NCI-H774 (cell line): Measurements from ENCODE around the gene SCGB1D4.
"Not testable (repeated sequence)": the region's sequence is repeated elsewhere in the genome, so short reads cannot be mapped to it uniquely, and the experiment has no call there.

Source experiments
- DNase-seq: peaks from one replicate; lab custom pipeline; 2025; lab: John Stamatoyannopoulos, UW

SCGB1D4 gene

GRCh38 chr11:62298975-62299374 is at the start of gene SCGB1D4:
TSS of gene SCGB1D4 (minus strand) at chr11:62299075. CDS start at chr11:62299010, 65 bp downstream.
- no peak for DNase-seq

- no peak for DNase-seq
Observed at GRCh38 chr11:62345861-62346260, 47.0 kb upstream of the SCGB1D4 start.

GRCh38 chr11:62344210-62344609 is 45.3 kb upstream of the SCGB1D4 start:
- no peak for DNase-seq

GRCh38 chr11:62343646-62344190 is 44.8 kb upstream of the SCGB1D4 start:
- DNase-seq: not testable (repeated sequence)

GRCh38 chr11:62341588-62341987 is 42.7 kb upstream of the SCGB1D4 start:
- no peak for DNase-seq

- DNase-seq: peak; percentile 8
Observed at GRCh38 chr11:62340269-62340901, 41.5 kb upstream of the SCGB1D4 start.

GRCh38 chr11:62338218-62338617 is 39.3 kb upstream of the SCGB1D4 start:
- no peak for DNase-seq

GRCh38 chr11:62337303-62338181 is 38.7 kb upstream of the SCGB1D4 start, which contains the start of gene ASRGL1:
TSS of gene ASRGL1 (plus strand) at chr11:62337448. CDS start at chr11:62337978, 530 bp downstream.
- peak; percentile 94 for DNase-seq

- not testable (repeated sequence) for DNase-seq
Observed at GRCh38 chr11:62336949-62337302, 38.1 kb upstream of the SCGB1D4 start.

GRCh38 chr11:62333768-62334167 is 34.9 kb upstream of the SCGB1D4 start:
- no peak for DNase-seq

GRCh38 chr11:62331264-62331663 is 32.4 kb upstream of the SCGB1D4 start:
- DNase-seq: not testable (repeated sequence)

GRCh38 chr11:62327541-62327940 is 28.7 kb upstream of the SCGB1D4 start:
- DNase-seq: not testable (repeated sequence)

- not testable (repeated sequence) for DNase-seq
Observed at GRCh38 chr11:62326719-62327118, 27.8 kb upstream of the SCGB1D4 start.

GRCh38 chr11:62325781-62326180 is 26.9 kb upstream of the SCGB1D4 start:
- DNase-seq: not testable (repeated sequence)

GRCh38 chr11:62324731-62325556 is 26.1 kb upstream of the SCGB1D4 start:
- DNase-seq: no peak

- no peak for DNase-seq
Observed at GRCh38 chr11:62322524-62322923, 23.6 kb upstream of the SCGB1D4 start.

- DNase-seq: no peak
Observed at GRCh38 chr11:62315431-62315830, 16.6 kb upstream of the SCGB1D4 start.

GRCh38 chr11:62309991-62310390 is 11.1 kb upstream of the SCGB1D4 start:
- no peak for DNase-seq

GRCh38 chr11:62307950-62308349 is 9.1 kb upstream of the SCGB1D4 start:
- no peak for DNase-seq

- DNase-seq: no peak
Observed at GRCh38 chr11:62306227-62306626, 7.4 kb upstream of the SCGB1D4 start.

GRCh38 chr11:62295504-62295903 is 3.4 kb downstream of the SCGB1D4 start:
- DNase-seq: no peak

- DNase-seq: no peak
Observed at GRCh38 chr11:62280452-62280851, 18.4 kb downstream of the SCGB1D4 start.
